ENCODE data around the gene RNU6-7. TPM values are rescaled to one million over a fixed set of nuclear protein-coding genes. Genes with fewer than 3 reads are reported as not detected.

The RNU6-7 gene
- total and polyA plus RNA-seq, 2 donors (not counting 1 experiment from before 2014, with no cell fraction given), result not detected

- Histone ChIP-seq H3K27ac (ENCODE audit: insufficient read depth, low read length) (no peak overlapping the region), H3K4me3 (replicated peaks in 1 of 4; ENCODE audit: control extremely low read depth in 1 of 4, insufficient read depth in 1 of 4, low read depth in 3 of 4, low read length in 4 of 4) (no peak overlapping the region), H3K79me2 (ENCODE audit: control insufficient read depth, insufficient read depth, low read length) (no peaks in the 10 kb centered on the region), H3K27me3 (ENCODE audit: control insufficient read depth, insufficient read depth, low read length) (no peaks in the 10 kb centered on the region), H3K36me3 (ENCODE audit: control insufficient read depth, insufficient read depth, low read length) (no peaks in the 10 kb centered on the region), H4K20me1 (ENCODE audit: control insufficient read depth, extremely low read depth, insufficient read depth, low read length) (no peaks in the 10 kb centered on the region), H3K4me1 (ENCODE audit: control insufficient read depth, extremely low read depth, insufficient read depth, low read length) (no peaks in the 10 kb centered on the region), H2AFZ (ENCODE audit: low read length) (no peak overlapping the region), H3K9ac (ENCODE audit: insufficient read depth, low read length) (no peak overlapping the region), H3K4me2 (ENCODE audit: extremely low read depth, insufficient read depth, low read length) (no peak overlapping the region), H3K9me3 (ENCODE audit: control insufficient read depth, insufficient read depth, low read depth, low read length) (no peaks in the 10 kb centered on the region)
- TF ChIP-seq EZH2 (IDR thresholded peaks at IDR 0.05; ENCODE audit: low read length, missing control alignments), result no peak
- no peak for TF ChIP-seq CTCF (conservative IDR thresholded peaks at IDR 0.05 in 1 of 2, IDR thresholded peaks at IDR 0.05 in 1 of 2; ENCODE audit: low read depth in 1 of 2, low read length in 2 of 2)
- DNase-seq (ENCODE audit: low read depth in 2 of 2), result no peak
Measured at GRCh38 chr14:32193532-32193931, 8.3 kb upstream of the RNU6-7 start.

- no peaks in the 10 kb centered on the region for H3K27me3 ChIP-seq (ENCODE audit: control insufficient read depth, insufficient read depth, low read length)
- H3K9me3 ChIP-seq (ENCODE audit: control insufficient read depth, insufficient read depth, low read depth, low read length), result no peaks in the 10 kb centered on the region
- no peak overlapping the region for H3K9ac ChIP-seq (ENCODE audit: insufficient read depth, low read length)
- no peaks in the 10 kb centered on the region for H4K20me1 ChIP-seq (ENCODE audit: control insufficient read depth, extremely low read depth, insufficient read depth, low read length)
- TF ChIP-seq CTCF (conservative IDR thresholded peaks at IDR 0.05 in 1 of 2, IDR thresholded peaks at IDR 0.05 in 1 of 2; ENCODE audit: low read depth in 1 of 2, low read length in 2 of 2) (no peak), EZH2 (IDR thresholded peaks at IDR 0.05; ENCODE audit: low read length, missing control alignments) (no peak)
- DNase-seq (ENCODE audit: low read depth in 2 of 2), result no peak
- no peak overlapping the region for H2AFZ ChIP-seq (ENCODE audit: low read length)
- no peaks in the 10 kb centered on the region for H3K79me2 ChIP-seq (ENCODE audit: control insufficient read depth, insufficient read depth, low read length)
- no peaks in the 10 kb centered on the region for H3K36me3 ChIP-seq (ENCODE audit: control insufficient read depth, insufficient read depth, low read length)
- H3K4me1 ChIP-seq (ENCODE audit: control insufficient read depth, extremely low read depth, insufficient read depth, low read length), result no peaks in the 10 kb centered on the region
- H3K4me3 ChIP-seq (replicated peaks in 1 of 4; ENCODE audit: control extremely low read depth in 1 of 4, insufficient read depth in 1 of 4, low read depth in 3 of 4, low read length in 4 of 4), result no peak overlapping the region
- H3K27ac ChIP-seq (ENCODE audit: insufficient read depth, low read length), result no peak overlapping the region
- H3K4me2 ChIP-seq (ENCODE audit: extremely low read depth, insufficient read depth, low read length), result no peak overlapping the region
Measured at GRCh38 chr14:32195636-32196035, 6.2 kb upstream of the RNU6-7 start.

- no peaks in the 10 kb centered on the region for H4K20me1 ChIP-seq (ENCODE audit: control insufficient read depth, extremely low read depth, insufficient read depth, low read length)
- no peak overlapping the region for H3K4me2 ChIP-seq (ENCODE audit: extremely low read depth, insufficient read depth, low read length)
- H3K27me3 ChIP-seq (ENCODE audit: control insufficient read depth, insufficient read depth, low read length), result peaks cover 2% of the 10 kb centered on the region
- H3K9ac ChIP-seq (ENCODE audit: insufficient read depth, low read length), result no peak overlapping the region
- H3K79me2 ChIP-seq (ENCODE audit: control insufficient read depth, insufficient read depth, low read length), result no peaks in the 10 kb centered on the region
- H2AFZ ChIP-seq (ENCODE audit: low read length), result no peak overlapping the region
- no peak overlapping the region for H3K4me3 ChIP-seq (replicated peaks in 1 of 4; ENCODE audit: control extremely low read depth in 1 of 4, insufficient read depth in 1 of 4, low read depth in 3 of 4, low read length in 4 of 4)
- H3K27ac ChIP-seq (ENCODE audit: insufficient read depth, low read length), result no peak overlapping the region
- no peak for TF ChIP-seq CTCF (conservative IDR thresholded peaks at IDR 0.05 in 1 of 2, IDR thresholded peaks at IDR 0.05 in 1 of 2; ENCODE audit: low read depth in 1 of 2, low read length in 2 of 2)
- TF ChIP-seq EZH2 (IDR thresholded peaks at IDR 0.05; ENCODE audit: low read length, missing control alignments), result no peak
- no peaks in the 10 kb centered on the region for H3K36me3 ChIP-seq (ENCODE audit: control insufficient read depth, insufficient read depth, low read length)
- H3K9me3 ChIP-seq (ENCODE audit: control insufficient read depth, insufficient read depth, low read depth, low read length), result no peaks in the 10 kb centered on the region
- no peak for DNase-seq (ENCODE audit: low read depth in 2 of 2)
- no peaks in the 10 kb centered on the region for H3K4me1 ChIP-seq (ENCODE audit: control insufficient read depth, extremely low read depth, insufficient read depth, low read length)
Measured at GRCh38 chr14:32197919-32198318, 3.9 kb upstream of the RNU6-7 start.

All from fibroblast of lung (primary cell).